Measurements from ENCODE around the gene JDP2. TPM values are rescaled to one million over a fixed set of nuclear protein-coding genes. Genes with fewer than 3 reads are reported as not detected.

JDP2 gene
- total and polyA plus RNA-seq, 7 donors = 11.0 to 73.2 (median 37.2) TPM

- Histone ChIP-seq H3K4me1 (no peaks in the 10 kb centered on the region), H3K4me3 (no peak overlapping the region), H3K9me3 (no peaks in the 10 kb centered on the region), H3K27ac (no peak overlapping the region), H3K27me3 (ENCODE audit: insufficient read depth in 3 of 3, low read length in 2 of 3) (no peaks in the 10 kb centered on the region), H3K36me3 (ENCODE audit: insufficient read depth in 1 of 2, low read depth in 1 of 2) (no peaks in the 10 kb centered on the region)
- intact Hi-C loops (cut with DNase I) = loop anchor here in 1 of 2 donors (5.0 kb wide), 1 partner anchor 66 kb away; no protein-coding TSS in a partner anchor
- 72 to 73% (median 73%) methylated on average over 14 of the region's 14 CpGs for WGBS, 3 donors
- TF ChIP-seq CTCF (IDR thresholded peaks at IDR 0.05) = no peak
- ATAC-seq = no peak
- DNase-seq = no peak
Measured at GRCh38 chr14:75491376-75491978, 63.7 kb downstream of the JDP2 start.

GRCh38 chr14:75492832-75493591 lies 65.2 kb downstream of the JDP2 start:
- no peak overlapping the region for H3K27ac ChIP-seq
- H3K4me3 ChIP-seq = no peak overlapping the region
- no peaks in the 10 kb centered on the region for H3K36me3 ChIP-seq (ENCODE audit: insufficient read depth in 1 of 2, low read depth in 1 of 2)
- intact Hi-C loops (cut with DNase I) = loop anchor here in 1 of 2 donors (5.0 kb wide), 1 partner anchor 64 kb away; no protein-coding TSS in a partner anchor
- no peaks in the 10 kb centered on the region for H3K27me3 ChIP-seq (ENCODE audit: insufficient read depth in 3 of 3, low read length in 2 of 3)
- DNase-seq (peak in 1 of 2 donors; percentile 59), ATAC-seq (peak; percentile 54 to 70 (median 60))
- WGBS, 3 donors = 85 to 93% (median 89%) methylated on average over 9 of the region's 9 CpGs
- TF ChIP-seq CTCF (IDR thresholded peaks at IDR 0.05) = no peak
- no peaks in the 10 kb centered on the region for H3K4me1 ChIP-seq
- H3K9me3 ChIP-seq = no peaks in the 10 kb centered on the region

- Histone ChIP-seq H3K4me1 (no peaks in the 10 kb centered on the region), H3K27ac (no peak overlapping the region), H3K27me3 (ENCODE audit: insufficient read depth in 3 of 3, low read length in 2 of 3) (no peaks in the 10 kb centered on the region), H3K4me3 (no peak overlapping the region), H3K9me3 (no peaks in the 10 kb centered on the region), H3K36me3 (ENCODE audit: insufficient read depth in 1 of 2, low read depth in 1 of 2) (no peaks in the 10 kb centered on the region)
- intact Hi-C loops (cut with DNase I) = loop anchor here in 1 of 2 donors (5.0 kb wide), 1 partner anchor 64 kb away; no protein-coding TSS in a partner anchor
- WGBS, 3 donors = 69 to 73% (median 71%) methylated on average over 8 of the region's 8 CpGs
- ATAC-seq = no peak
- no peak for DNase-seq
- no peak for TF ChIP-seq CTCF (IDR thresholded peaks at IDR 0.05)
Measured at GRCh38 chr14:75493592-75494087, 65.8 kb downstream of the JDP2 start.

- Histone ChIP-seq H3K27ac (no peak overlapping the region), H3K4me3 (no peak overlapping the region), H3K9me3 (no peaks in the 10 kb centered on the region), H3K4me1 (no peaks in the 10 kb centered on the region), H3K27me3 (ENCODE audit: insufficient read depth in 3 of 3, low read length in 2 of 3) (no peaks in the 10 kb centered on the region), H3K36me3 (ENCODE audit: insufficient read depth in 1 of 2, low read depth in 1 of 2) (no peaks in the 10 kb centered on the region)
- intact Hi-C loops (cut with DNase I) = loop anchor here in 1 of 2 donors (5.0 kb wide), 1 partner anchor 62 kb away; no protein-coding TSS in a partner anchor
- TF ChIP-seq CTCF (IDR thresholded peaks at IDR 0.05) = no peak
- DNase-seq (no peak), ATAC-seq (no peak)
- WGBS, 3 donors = 90 to 95% (median 92%) methylated on average over 5 of the region's 5 CpGs
Measured at GRCh38 chr14:75494896-75495295, 67.1 kb downstream of the JDP2 start.
